Spleen (tissue), 11 donors: ENCODE results near the gene TEAD1. TPM values are rescaled to one million over a fixed set of nuclear protein-coding genes. Genes with fewer than 3 reads are reported as not detected.

Experiments used
- DNase-seq: peaks from one replicate; pipeline ENCODE4 v3.0.0-alpha.2; 2020
- H3K27ac ChIP-seq, 8 donors: fragments of 200-600 bp; sonication (generic) in 7 of 8; 1 replicate in 4 of 8; 2 replicates in 4 of 8; pipeline versions ENCODE4 v1.5.0 to v1.8.0; 2016 to 2021; ENCODE audit warnings: inconsistent platforms in 4 of 8, mild to moderate bottlenecking in 4 of 8, moderate library complexity in 1 of 8
- H3K27me3 ChIP-seq, 7 donors: fragments of 200-600 bp; sonication (generic) in 6 of 7; replicated peaks in 1 of 7; 1 replicate in 4 of 7; 2 replicates in 3 of 7; pipeline versions ENCODE4 v1.5.0 to v1.8.0; 2016 to 2021; ENCODE audit warnings: inconsistent platforms in 3 of 7, mild to moderate bottlenecking in 1 of 7
- H3K36me3 ChIP-seq, 6 donors: fragments of 200-600 bp; sonication (generic) in 5 of 6; 1 replicate in 4 of 6; 2 replicates in 2 of 6; pipeline versions ENCODE4 v1.5.0 to v1.8.0; 2016 to 2021; ENCODE audit warnings: inconsistent platforms in 2 of 6
- H3K4me1 ChIP-seq, 6 donors: fragments of 200-600 bp; sonication (generic) in 5 of 6; 1 replicate in 3 of 6; 2 replicates in 3 of 6; pipeline versions ENCODE4 v1.5.0 to v1.8.0; 2016 to 2021; ENCODE audit warnings: inconsistent platforms in 3 of 6
- H3K4me3 ChIP-seq, 8 donors: fragments of 200-600 bp; sonication (generic) in 7 of 8; 1 replicate in 4 of 8; 2 replicates in 4 of 8; pipeline versions ENCODE4 v1.5.0 to v1.8.0; 2016 to 2021; ENCODE audit warnings: inconsistent platforms in 4 of 8, mild to moderate bottlenecking in 4 of 8, moderate library complexity in 2 of 8
- H3K9me3 ChIP-seq, 8 donors: fragments of 200-600 bp; sonication (generic) in 7 of 8; 1 replicate in 4 of 8; 2 replicates in 4 of 8; pipeline versions ENCODE4 v1.5.0 to v1.8.0; 2016 to 2021; ENCODE audit warnings: inconsistent platforms in 4 of 8
- POLR2A ChIP-seq, 3 donors: fragments of 450-650 bp; IDR thresholded peaks; one replicate each; pipeline ENCODE4 v1.5.1; 2017; ENCODE audit warnings: antibody characterized with exemption in 3 of 3, mild to moderate bottlenecking in 1 of 3
- POLR2AphosphoS5 ChIP-seq, 3 donors: sonication (generic); formaldehyde crosslinking; IDR thresholded peaks; one replicate each; pipeline ENCODE4 v1.5.1; 2017; ENCODE audit warnings: antibody characterized with exemption in 3 of 3
- WGBS, 5 donors: extraction: QIAGEN DNeasy Blood & Tissue Kit in 3 of 5; methylation state at CpG; one replicate each; pipeline versions ENCODE4 v1.1.5 to v1.1.7; 2013 to 2018; 5-methylcytosine and 5-hydroxymethylcytosine counted together
- intact Hi-C: fragments of 100-400 bp; cut with DNase I; formaldehyde crosslinking; loops from one replicate; pipeline ENCODE4 v1.15.0; 2023; ENCODE audit warnings: low total_unique reads
- polyA plus RNA-seq, 3 donors: library from polyadenylated mRNA; stranded (reverse); fragments of 200-250 nt; gene quantifications; one replicate each; pipeline ENCODE4 v1.2.1, GENCODE V29; 2013
- total RNA-seq, 7 donors: library from RNA; depleted of rRNA in 3 of 7; stranded (reverse); fragments of >200 nt in 3 of 7; fragmentation: NEBNext Ultra II Directional in 4 of 7; extraction: Animal tissue kit (Norgen Biotek cat#: 25700) in 4 of 7; gene quantifications; one replicate each; pipeline versions ENCODE4 v1.1.0 to v1.2.1, GENCODE V29; 2016 to 2021
- TF ChIP-seq, protein P1 (sequence below), 11 experiments: fragments of 200-600 bp in 7 of 11; fragments of 450-650 bp in 4 of 11; sonication (generic) in 4 of 11; IDR thresholded peaks in 8 of 11; conservative IDR thresholded peaks in 3 of 11; 1 replicate in 7 of 11; 2 replicates in 4 of 11; pipeline versions ENCODE4 v1.4.0 to v1.8.0; 2016 to 2021; ENCODE audit warnings: antibody characterized with exemption in 11 of 11, inconsistent platforms in 4 of 11, mild to moderate bottlenecking in 1 of 11
- donor health status: healthy with polysubstance abuse.
- donor health status: DM: no; HTN: no; CAD: no; lungs with moderate emphysema.
- donor health status: DM: no; HTN: no; CAD: no.
- donor health status: Bipolar disorder and iron deficiency.
- donor health status: healthy.
- donor health status: DM: no; HTN: no; CAD: no.
- donor health status: DM: yes; HTN: yes; CAD: no.

Gene TEAD1
- total and polyA plus RNA-seq, 10 donors, result 0.93 to 46.0 (median 18.6) TPM

DNA sequence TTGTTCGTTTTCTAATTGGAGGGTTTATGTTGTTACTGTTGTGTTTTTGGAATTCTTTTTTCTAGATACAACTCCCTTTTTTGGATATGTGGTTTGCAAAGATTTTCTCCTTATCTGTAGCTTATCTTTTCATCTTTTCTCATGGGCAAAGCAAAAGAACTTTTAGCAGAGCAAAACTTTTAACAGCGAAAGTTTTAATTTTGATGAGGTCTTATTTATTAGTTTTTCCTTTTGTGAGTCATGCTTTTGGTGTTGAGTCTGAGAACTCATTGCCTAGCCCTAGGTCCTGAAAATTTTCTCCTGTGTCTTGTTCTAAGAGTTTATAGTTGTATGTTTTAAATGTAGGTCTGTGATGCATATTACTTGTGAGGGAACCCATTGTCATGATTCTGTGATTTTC is 99.4 kb downstream of the TEAD1 start:
- DNase-seq, result no peak
- H3K27me3 ChIP-seq, result no peaks in the 10 kb centered on the region
- no peaks in the 10 kb centered on the region for H3K36me3 ChIP-seq
- TF ChIP-seq POLR2AphosphoS5 (IDR thresholded peaks at IDR 0.05) (no peak), POLR2A (IDR thresholded peaks at IDR 0.05) (no peak)
- TF ChIP-seq, protein P1, sequence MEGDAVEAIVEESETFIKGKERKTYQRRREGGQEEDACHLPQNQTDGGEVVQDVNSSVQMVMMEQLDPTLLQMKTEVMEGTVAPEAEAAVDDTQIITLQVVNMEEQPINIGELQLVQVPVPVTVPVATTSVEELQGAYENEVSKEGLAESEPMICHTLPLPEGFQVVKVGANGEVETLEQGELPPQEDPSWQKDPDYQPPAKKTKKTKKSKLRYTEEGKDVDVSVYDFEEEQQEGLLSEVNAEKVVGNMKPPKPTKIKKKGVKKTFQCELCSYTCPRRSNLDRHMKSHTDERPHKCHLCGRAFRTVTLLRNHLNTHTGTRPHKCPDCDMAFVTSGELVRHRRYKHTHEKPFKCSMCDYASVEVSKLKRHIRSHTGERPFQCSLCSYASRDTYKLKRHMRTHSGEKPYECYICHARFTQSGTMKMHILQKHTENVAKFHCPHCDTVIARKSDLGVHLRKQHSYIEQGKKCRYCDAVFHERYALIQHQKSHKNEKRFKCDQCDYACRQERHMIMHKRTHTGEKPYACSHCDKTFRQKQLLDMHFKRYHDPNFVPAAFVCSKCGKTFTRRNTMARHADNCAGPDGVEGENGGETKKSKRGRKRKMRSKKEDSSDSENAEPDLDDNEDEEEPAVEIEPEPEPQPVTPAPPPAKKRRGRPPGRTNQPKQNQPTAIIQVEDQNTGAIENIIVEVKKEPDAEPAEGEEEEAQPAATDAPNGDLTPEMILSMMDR (IDR thresholded peaks at IDR 0.05 in 8 of 11, conservative IDR thresholded peaks at IDR 0.05 in 3 of 11), result no peak
- H3K27ac ChIP-seq, result no peak overlapping the region
- intact Hi-C loops, result no loop called here
- H3K4me3 ChIP-seq, result no peak overlapping the region
- peaks cover 0 to 11% (median 0%) of the 10 kb centered on the region in 6 donors for H3K4me1 ChIP-seq
- 76 to 85% (median 79%) methylated on average over 2 of the region's 2 CpGs for WGBS, 5 donors
- H3K9me3 ChIP-seq, result no peaks in the 10 kb centered on the region

DNA sequence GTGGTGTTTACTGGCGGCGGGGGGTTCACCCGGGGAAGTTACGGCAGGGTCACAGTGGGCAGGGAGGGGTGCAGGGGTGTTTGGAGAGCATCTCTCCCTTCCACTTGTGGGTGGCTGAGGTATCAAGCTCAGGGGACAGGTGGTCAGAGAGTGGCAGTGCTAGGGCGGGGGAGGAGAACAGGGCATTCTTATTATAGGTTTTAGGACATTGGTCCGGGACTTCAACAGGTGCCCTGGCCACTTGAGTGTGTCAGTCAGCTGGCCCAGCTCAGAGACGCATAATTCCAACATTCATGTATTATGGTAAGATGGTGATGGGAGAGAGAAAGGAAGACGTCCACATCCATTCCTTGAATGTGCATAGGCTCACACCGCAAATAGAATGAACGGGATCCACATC is 101.7 kb downstream of the TEAD1 start:
- intact Hi-C loops, result no loop called here
- TF ChIP-seq POLR2AphosphoS5 (IDR thresholded peaks at IDR 0.05) (no peak), POLR2A (IDR thresholded peaks at IDR 0.05) (no peak)
- TF ChIP-seq, protein P1 (IDR thresholded peaks at IDR 0.05 in 8 of 11, conservative IDR thresholded peaks at IDR 0.05 in 3 of 11), result no peak
- no peak for DNase-seq
- no peaks in the 10 kb centered on the region for H3K27me3 ChIP-seq
- no peaks in the 10 kb centered on the region for H3K36me3 ChIP-seq
- H3K4me1 ChIP-seq, result no peaks in the 10 kb centered on the region
- H3K4me3 ChIP-seq, result no peak overlapping the region
- no peaks in the 10 kb centered on the region for H3K9me3 ChIP-seq
- WGBS, 5 donors, result 89 to 95% (median 94%) methylated on average over 10 of the region's 10 CpGs
- H3K27ac ChIP-seq, result no peak overlapping the region

DNA sequence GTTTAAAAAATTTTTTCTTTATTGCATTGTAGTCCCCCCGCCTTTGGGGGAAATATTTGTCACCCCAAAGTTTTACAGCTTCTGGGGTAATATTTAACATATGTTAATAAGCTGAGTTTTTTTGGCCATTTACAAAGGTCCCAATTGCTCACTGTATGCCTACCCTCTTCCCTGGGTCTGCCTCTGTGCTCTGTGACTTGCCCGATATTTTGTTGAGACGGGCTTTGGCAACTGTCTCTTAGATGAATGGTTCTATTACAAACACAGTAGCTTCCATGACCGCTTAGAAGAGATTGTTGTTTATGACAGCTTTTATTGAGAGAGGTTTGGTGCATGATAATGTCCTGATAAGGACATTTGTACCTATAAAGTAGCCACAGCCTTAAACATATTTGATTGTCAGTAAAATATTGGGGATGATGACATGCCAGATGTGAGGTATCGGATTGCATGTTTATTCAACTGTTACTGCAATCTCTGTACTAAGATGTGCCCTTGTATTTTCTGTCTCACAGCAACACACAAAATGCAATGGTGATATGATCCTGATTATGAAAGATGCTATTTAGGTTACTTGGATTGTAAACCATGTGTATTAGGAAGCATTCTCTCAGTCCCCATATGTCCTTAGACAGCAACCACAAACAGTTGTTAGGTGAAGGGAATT is 103.1 kb downstream of the TEAD1 start:
- H3K9me3 ChIP-seq, result no peaks in the 10 kb centered on the region
- WGBS, 5 donors, result 89 to 95% (median 91%) methylated on average over 5 of the region's 5 CpGs
- no peak overlapping the region for H3K4me3 ChIP-seq
- TF ChIP-seq POLR2AphosphoS5 (IDR thresholded peaks at IDR 0.05) (no peak), POLR2A (IDR thresholded peaks at IDR 0.05) (no peak)
- TF ChIP-seq, protein P1 (IDR thresholded peaks at IDR 0.05 in 8 of 11, conservative IDR thresholded peaks at IDR 0.05 in 3 of 11), result no peak
- DNase-seq, result no peak
- intact Hi-C loops, result no loop called here
- no peaks in the 10 kb centered on the region for H3K36me3 ChIP-seq
- no peak overlapping the region for H3K27ac ChIP-seq
- no peaks in the 10 kb centered on the region for H3K27me3 ChIP-seq
- no peaks in the 10 kb centered on the region for H3K4me1 ChIP-seq

DNA sequence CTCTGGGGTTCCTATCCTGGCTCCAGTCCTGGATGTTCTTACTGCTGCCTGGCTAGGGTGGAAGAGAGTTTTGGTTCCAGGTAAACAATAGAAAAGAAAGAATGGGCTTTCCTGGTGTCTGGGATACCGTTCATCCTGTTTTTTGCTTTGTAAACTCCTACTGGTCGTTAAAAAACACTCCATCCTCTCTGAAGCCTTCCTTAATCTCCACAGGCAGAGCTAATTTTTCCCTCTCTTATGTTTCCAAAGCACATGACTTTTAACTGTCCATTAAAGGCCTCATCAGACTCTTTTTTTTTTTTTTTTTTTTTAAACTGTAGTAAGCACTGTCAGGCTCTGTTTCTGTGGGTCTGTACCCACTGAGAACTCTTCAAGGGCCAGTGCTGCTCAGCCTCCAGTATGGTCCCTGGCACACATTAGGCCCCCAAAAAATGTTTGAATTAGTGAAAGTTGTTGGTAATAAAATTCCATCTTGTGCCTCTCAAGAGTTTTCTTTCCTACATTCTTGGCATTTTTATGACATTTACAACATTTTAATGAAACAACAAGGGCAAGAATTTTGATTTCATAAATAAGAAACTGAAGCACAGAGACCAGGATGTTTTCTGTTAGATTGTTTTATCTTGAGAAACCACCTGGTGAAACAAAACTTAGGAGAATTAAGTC is 104.2 kb downstream of the TEAD1 start:
- H3K4me3 ChIP-seq, result no peak overlapping the region
- DNase-seq, result no peak
- no peaks in the 10 kb centered on the region for H3K4me1 ChIP-seq
- intact Hi-C loops, result no loop called here
- H3K27ac ChIP-seq, result peak overlapping the region in 1 of 8 donors; percentile 5
- TF ChIP-seq POLR2A (IDR thresholded peaks at IDR 0.05), result no peak
- TF ChIP-seq, protein P1 (IDR thresholded peaks at IDR 0.05 in 8 of 11, conservative IDR thresholded peaks at IDR 0.05 in 3 of 11), result no peak
- no peak for TF ChIP-seq POLR2AphosphoS5 (IDR thresholded peaks at IDR 0.05)
- H3K27me3 ChIP-seq, result no peaks in the 10 kb centered on the region
- no peaks in the 10 kb centered on the region for H3K9me3 ChIP-seq
- WGBS, 5 donors, result 50 to 78% (median 63%) methylated on average over 2 of the region's 2 CpGs
- H3K36me3 ChIP-seq, result no peaks in the 10 kb centered on the region
